Panc1 (cell line): ENCODE data around the gene SPATS2L. TPM values are rescaled to one million over a fixed set of nuclear protein-coding genes. Genes with fewer than 3 reads are reported as not detected.
A peak's percentile ranks its signal among the peaks of the same experiment; 100 is the strongest.

ENCODE experiments used
- ATAC-seq: fragments of 200-7000 bp; cut with Tn5 transposase; 2 replicates; pipeline ENCODE4 v1.9.1; 2020; ENCODE audit warnings: mild to moderate bottlenecking, moderate library complexity
- BruUV-seq: library from RNA; stranded (reverse); fragments of 400-500 nt; replicated peaks from 2 replicates; lab custom pipeline; 2021; lab: Mats Ljungman, UMichigan
- CTCF ChIA-PET: fragments of 300-600 bp; sonication (Branson Sonifier 250); formaldehyde crosslinking; loops from one replicate; lab custom pipeline; 2022; ENCODE audit warnings: antibody characterized with exemption; lab: Charles Lee
- POLR2A ChIA-PET: fragments of 300-600 bp; sonication (Branson Sonifier 250); formaldehyde crosslinking; loops from one replicate; lab custom pipeline; 2022; ENCODE audit warnings: antibody characterized with exemption; lab: Charles Lee
- DNase-seq: peaks from one replicate; pipeline ENCODE4 v3.0.0-alpha.2; 2010; ENCODE audit warnings: low read depth, low spot score
- H3K27ac ChIP-seq: 2 replicates; pipeline ENCODE4 v1.5.1; 2011; ENCODE audit warnings: mild to moderate bottlenecking, low read length, inconsistent platforms
- H3K27me3 ChIP-seq: fragments of 200-500 bp; sonication (Bioruptor generic); 2 replicates; pipeline ENCODE4 v1.6.0; 2014; ENCODE audit warnings: low read length, inconsistent platforms; ENCODE audit not compliant: control insufficient read depth, insufficient read depth
- H3K36me3 ChIP-seq: fragments of 200-500 bp; sonication (Bioruptor generic); 2 replicates; pipeline ENCODE4 v1.5.1; 2014; ENCODE audit warnings: inconsistent platforms, mild to moderate bottlenecking, low read length, moderate library complexity; ENCODE audit not compliant: control insufficient read depth, insufficient read depth
- H3K4me1 ChIP-seq: 2 replicates; pipeline ENCODE4 v1.5.1; 2011; ENCODE audit warnings: inconsistent platforms, mild to moderate bottlenecking, low read length, moderate library complexity; ENCODE audit not compliant: control insufficient read depth, insufficient read depth
- H3K4me3 ChIP-seq, 2 experiments: 2 replicates each; pipeline ENCODE4 v1.5.1; 2011 to 2012; ENCODE audit warnings: low read depth in 2 of 2, low read length in 2 of 2, mild to moderate bottlenecking in 2 of 2, inconsistent platforms in 1 of 2, moderate library complexity in 1 of 2
- H3K9me3 ChIP-seq: fragments of 200-500 bp; sonication (Bioruptor generic); 2 replicates; pipeline ENCODE4 v1.5.1; 2014; ENCODE audit warnings: low read depth, mild to moderate bottlenecking, inconsistent platforms, low read length, moderate library complexity; ENCODE audit not compliant: control insufficient read depth, insufficient read depth
- CTCF ChIP-seq: fragments of 450-650 bp; IDR thresholded peaks from 2 replicates; pipeline ENCODE4 v1.5.1; 2017; ENCODE audit warnings: mild to moderate bottlenecking
- POLR2AphosphoS5 ChIP-seq: IDR thresholded peaks from 2 replicates; pipeline ENCODE4 v1.6.1; 2012; ENCODE audit warnings: mild to moderate bottlenecking, low read depth, low read length, moderate library complexity
- REST ChIP-seq, 2 experiments: IDR thresholded peaks; 2 replicates each; pipeline ENCODE4 v1.6.1; 2011 to 2012; ENCODE audit warnings: low read depth in 2 of 2, control low read depth in 1 of 2, low read length in 1 of 2, mild to moderate bottlenecking in 1 of 2, moderate library complexity in 1 of 2; ENCODE audit not compliant: insufficient read depth in 1 of 2
- SIN3A ChIP-seq: IDR thresholded peaks from 2 replicates; pipeline ENCODE4 v1.6.1; 2012; ENCODE audit warnings: low read depth, mild to moderate bottlenecking, low read length, moderate library complexity, borderline replicate concordance; ENCODE audit not compliant: insufficient read depth
- TCF7L2 ChIP-seq: IDR thresholded peaks from 2 replicates; pipeline ENCODE4 v1.6.1; 2011; ENCODE audit warnings: mild to moderate bottlenecking, low read depth, low read length, inconsistent platforms
- in situ Hi-C: cut with HindIII; loops from 2 replicates; pipeline ENCODE4 v1.10.0; 2016; ENCODE audit warnings: low sequenced_read_pairs, low pct_unique_long_range_greater_than_20kb
- intact Hi-C: fragments of 100-400 bp; cut with micrococcal nuclease; formaldehyde crosslinking; loops from one replicate; pipeline ENCODE4 v1.10.0; 2022; ENCODE audit not compliant: unreplicated experiment
- total RNA-seq: library from RNA; stranded (reverse); gene quantifications from one replicate; pipeline ENCODE4 v1.2.1, GENCODE V29; 2021; ENCODE audit not compliant: unreplicated experiment

The SPATS2L gene
- total RNA-seq, 1 experiment from 2014 or later, result 282 TPM

- no peaks in the 10 kb centered on the region for H3K27me3 ChIP-seq
- TF ChIP-seq SIN3A, result no peak
- no peak for TF ChIP-seq REST (IDR thresholded peaks at IDR 0.05; ENCODE audit: insufficient read depth in 1 of 2, low read depth in 2 of 2, low read length in 1 of 2)
- TF ChIP-seq POLR2AphosphoS5, result no peak
- no peak overlapping the region for H3K4me3 ChIP-seq
- no peaks in the 10 kb centered on the region for H3K9me3 ChIP-seq
- ChIA-PET CTCF (no interaction called here), POLR2A (no interaction called here)
- ATAC-seq, result no peak
- no peak for DNase-seq
- peak overlapping the region; percentile 63 for H3K27ac ChIP-seq
- peaks cover 60% of the 10 kb centered on the region for H3K4me1 ChIP-seq
- in situ Hi-C loops, result no loop called here
- intact Hi-C loops, result no loop called here
- no TSS peak for BruUV-seq
- no peaks in the 10 kb centered on the region; the same call in 1 of the 2 replicates for H3K36me3 ChIP-seq
Measured at GRCh38 chr2:200356321-200356720, 49.8 kb downstream of the SPATS2L start.

- Histone ChIP-seq H3K9me3 (no peaks in the 10 kb centered on the region), H3K27me3 (no peaks in the 10 kb centered on the region), H3K27ac (peak overlapping the region; percentile 63), H3K4me3 (no peak overlapping the region), H3K36me3 (no peaks in the 10 kb centered on the region; the same call in 1 of the 2 replicates), H3K4me1 (peaks cover 55% of the 10 kb centered on the region)
- ATAC-seq (peak; percentile 55), DNase-seq (no peak)
- in situ Hi-C loops, result no loop called here
- intact Hi-C loops, result no loop called here
- no TSS peak for BruUV-seq
- POLR2A ChIA-PET, result no interaction called here
- TF ChIP-seq TCF7L2 (no peak), SIN3A (no peak), REST (IDR thresholded peaks at IDR 0.05; ENCODE audit: insufficient read depth in 1 of 2, low read depth in 2 of 2, low read length in 1 of 2) (no peak), CTCF (no peak), POLR2AphosphoS5 (no peak)
- CTCF ChIA-PET, result no interaction called here
Measured at GRCh38 chr2:200356857-200357384, 50.4 kb downstream of the SPATS2L start.
